SK-N-SH (cell line): ENCODE results near the gene MPDZ. TPM values are rescaled to one million over a fixed set of nuclear protein-coding genes. Genes with fewer than 3 reads are reported as not detected.

ENCODE experiments used
- CTCF ChIA-PET: fragments of 300-600, 350-600 bp; formaldehyde crosslinking; extraction: SDS; loops from one replicate; lab custom pipeline; 2021; lab: Yijun Ruan, JAX
- POLR2A ChIA-PET: fragments of 350-600 bp; sonication (Branson Sonifier 250); formaldehyde crosslinking; extraction: SDS; loops from one replicate; lab custom pipeline; 2020; ENCODE audit warnings: antibody characterized with exemption, inconsistent platforms; lab: Yijun Ruan, JAX
- DNase-seq: peaks from one replicate; pipeline ENCODE4 v3.0.0; 2012
- H2AFZ ChIP-seq: fragments of 200-600 bp; sonication (generic); 2 replicates; pipeline ENCODE4 v1.8.1; 2016; ENCODE audit warnings: antibody characterized with exemption, mild to moderate bottlenecking, low read depth
- H3F3A ChIP-seq: fragments of 200-600 bp; sonication (generic); replicated peaks from 2 replicates; pipeline ENCODE3; 2016; ENCODE audit warnings: antibody characterized with exemption, mild to moderate bottlenecking; ENCODE audit not compliant: insufficient read depth
- H3K27ac ChIP-seq, 2 experiments: fragments of 200-500 bp in 1 of 2; fragments of 200-600 bp in 1 of 2; sonication (Bioruptor generic) in 1 of 2; sonication (generic), shearing (Covaris generic) in 1 of 2; 2 replicates each; pipeline versions ENCODE4 v1.5.1 to v1.6.1; 2014 to 2016; ENCODE audit warnings: low read depth in 2 of 2, inconsistent platforms in 1 of 2, low read length in 1 of 2, mild to moderate bottlenecking in 1 of 2, mixed read lengths in 1 of 2
- H3K27me3 ChIP-seq: fragments of 200-600 bp; sonication (generic), shearing (Covaris generic); 2 replicates; pipeline ENCODE4 v1.6.1; 2016; ENCODE audit warnings: mixed run types; ENCODE audit not compliant: insufficient read depth
- H3K36me3 ChIP-seq, 2 experiments: fragments of 200-500 bp in 1 of 2; fragments of 200-600 bp in 1 of 2; sonication (Bioruptor generic) in 1 of 2; sonication (generic) in 1 of 2; replicated peaks in 1 of 2; 2 replicates each; pipeline versions ENCODE3 to v1.5.1; 2014 to 2016; ENCODE audit warnings: low read length in 1 of 2, mild to moderate bottlenecking in 1 of 2; ENCODE audit not compliant: insufficient read depth in 2 of 2, control insufficient read depth in 1 of 2
- H3K4me1 ChIP-seq, 2 experiments: fragments of 200-500 bp in 1 of 2; fragments of 200-600 bp in 1 of 2; sonication (Bioruptor generic) in 1 of 2; sonication (generic), shearing (Covaris generic) in 1 of 2; 2 replicates each; pipeline versions ENCODE4 v1.5.1 to v1.6.1; 2014 to 2016; ENCODE audit warnings: low read depth in 1 of 2, low read length in 1 of 2, mixed run types in 1 of 2; ENCODE audit not compliant: insufficient read depth in 2 of 2, control insufficient read depth in 1 of 2
- H3K4me2 ChIP-seq: fragments of 200-600 bp; sonication (generic), shearing (Covaris generic); 2 replicates; pipeline ENCODE4 v1.6.1; 2017; ENCODE audit warnings: mixed run types
- H3K4me3 ChIP-seq, 2 experiments: fragments of 200-500 bp in 1 of 2; fragments of 200-600 bp in 1 of 2; sonication (Bioruptor generic) in 1 of 2; sonication (generic), shearing (Covaris generic) in 1 of 2; 2 replicates each; pipeline versions ENCODE4 v1.5.1 to v1.8.1; 2014 to 2016; ENCODE audit warnings: low read depth in 2 of 2, inconsistent platforms in 1 of 2, low read length in 1 of 2, mild to moderate bottlenecking in 1 of 2, mixed read lengths in 1 of 2, moderate library complexity in 1 of 2
- H3K79me2 ChIP-seq: fragments of 200-600 bp; sonication (generic); 2 replicates; pipeline ENCODE4 v1.8.1; 2017; ENCODE audit warnings: mild to moderate bottlenecking; ENCODE audit not compliant: insufficient read depth
- H3K9ac ChIP-seq: fragments of 200-600 bp; sonication (generic); 2 replicates; pipeline ENCODE4 v1.6.1; 2017; ENCODE audit warnings: mixed run types
- H3K9me2 ChIP-seq: fragments of 200-600 bp; sonication (generic); 2 replicates; pipeline ENCODE4 v1.6.1; 2017; ENCODE audit warnings: mixed run types
- H3K9me3 ChIP-seq: fragments of 200-600 bp; sonication (generic); 2 replicates; pipeline ENCODE4 v1.6.1; 2017; ENCODE audit warnings: mixed run types, mild to moderate bottlenecking, moderate library complexity
- H4K20me1 ChIP-seq: fragments of 200-600 bp; sonication (generic); 2 replicates; pipeline ENCODE4 v1.6.1; 2017; ENCODE audit warnings: mild to moderate bottlenecking, mixed run types; ENCODE audit not compliant: insufficient read depth
- MAX ChIP-seq: IDR thresholded peaks from 2 replicates; pipeline ENCODE4 v1.4.0; 2012; ENCODE audit warnings: low read depth
- PBX3 ChIP-seq: IDR thresholded peaks from 2 replicates; pipeline ENCODE4; 2012
- POLR2AphosphoS5 ChIP-seq: IDR thresholded peaks from 2 replicates; pipeline ENCODE4 v1.6.1; 2012; ENCODE audit warnings: low read depth, low read length
- REST ChIP-seq: IDR thresholded peaks from 2 replicates; pipeline ENCODE4 v1.6.1; 2012; ENCODE audit warnings: mild to moderate bottlenecking, low read depth, low read length, moderate library complexity
- TAF1 ChIP-seq: IDR thresholded peaks from 2 replicates; pipeline ENCODE4 v1.6.1; 2012; ENCODE audit warnings: low read depth, mild to moderate bottlenecking, low read length, moderate library complexity, borderline replicate concordance
- USF1 ChIP-seq: IDR thresholded peaks from 2 replicates; pipeline ENCODE4 v1.4.0; 2012; ENCODE audit warnings: low read depth, borderline replicate concordance
- WGBS: methylation state at CpG from one replicate; pipeline ENCODE4 v1.1.6; 2017; ENCODE audit warnings: low lambda C conversion rate; 5-methylcytosine and 5-hydroxymethylcytosine counted together
- polyA plus RNA-seq, 3 experiments: library from polyadenylated mRNA; depleted of rRNA; stranded (reverse); fragments of >200 nt; gene quantifications; 2 replicates each; pipeline ENCODE4 v1.2.3, GENCODE V29; 2012

MPDZ gene
- polyA plus RNA-seq, 1 of the 3 experiments (the other 2 are of a cell fraction): 20.5 TPM

- no peak for DNase-seq
- no peaks in the 10 kb centered on the region for H4K20me1 ChIP-seq
- CTCF ChIA-PET: interaction anchor here (1.0 to 1.8 kb wide), 3 partner anchors 9 to 27 kb away, joined by 3 to 6 read pairs (median 5); no protein-coding TSS in a partner anchor
Observed at GRCh38 chr9:13061390-13061789, 218.1 kb downstream of the MPDZ start.

More at GRCh38 chr9:13061390-13061789, 218.1 kb downstream of the MPDZ start:
- Histone ChIP-seq H3K27ac (no peak overlapping the region), H2AFZ (no peak overlapping the region), H3K9me2 (no peaks in the 10 kb centered on the region), H3K9ac (no peak overlapping the region), H3K4me3 (no peak overlapping the region), H3K4me2 (no peak overlapping the region), H3K36me3 (no peaks in the 10 kb centered on the region), H3K27me3 (no peaks in the 10 kb centered on the region), H3K4me1 (peaks cover 0 to 3% of the 10 kb centered on the region in 2 experiments; a peak in 3 of 4 replicates), H3K9me3 (no peaks in the 10 kb centered on the region), H3K79me2 (no peaks in the 10 kb centered on the region), H3F3A (no peaks in the 10 kb centered on the region)
- 63% methylated on average over 3 of the region's 3 CpGs for WGBS
- POLR2A ChIA-PET: no interaction called here
- no peak for TF ChIP-seq USF1
- TF ChIP-seq PBX3: no peak
- TF ChIP-seq MAX: no peak
- no peak for TF ChIP-seq POLR2AphosphoS5
- no peak for TF ChIP-seq TAF1
- no peak for TF ChIP-seq REST
- TF ChIP-seq, all 33 proteins: peak for 0
